IPS-18c (cell line): Measurements from ENCODE around the gene WDR43.

Experiments used
- H3K4me3 ChIP-seq: 2 replicates; pipeline ENCODE4 v1.7.0; 2013; ENCODE audit warnings: low read depth, mild to moderate bottlenecking, low read length, moderate library complexity; ENCODE audit not compliant: insufficient read depth
- H3K9me3 ChIP-seq: one replicate; pipeline ENCODE4 v1.6.1; 2013; ENCODE audit warnings: mild to moderate bottlenecking, low read length, moderate library complexity; ENCODE audit not compliant: control insufficient read depth, insufficient read depth

WDR43 gene

DNA sequence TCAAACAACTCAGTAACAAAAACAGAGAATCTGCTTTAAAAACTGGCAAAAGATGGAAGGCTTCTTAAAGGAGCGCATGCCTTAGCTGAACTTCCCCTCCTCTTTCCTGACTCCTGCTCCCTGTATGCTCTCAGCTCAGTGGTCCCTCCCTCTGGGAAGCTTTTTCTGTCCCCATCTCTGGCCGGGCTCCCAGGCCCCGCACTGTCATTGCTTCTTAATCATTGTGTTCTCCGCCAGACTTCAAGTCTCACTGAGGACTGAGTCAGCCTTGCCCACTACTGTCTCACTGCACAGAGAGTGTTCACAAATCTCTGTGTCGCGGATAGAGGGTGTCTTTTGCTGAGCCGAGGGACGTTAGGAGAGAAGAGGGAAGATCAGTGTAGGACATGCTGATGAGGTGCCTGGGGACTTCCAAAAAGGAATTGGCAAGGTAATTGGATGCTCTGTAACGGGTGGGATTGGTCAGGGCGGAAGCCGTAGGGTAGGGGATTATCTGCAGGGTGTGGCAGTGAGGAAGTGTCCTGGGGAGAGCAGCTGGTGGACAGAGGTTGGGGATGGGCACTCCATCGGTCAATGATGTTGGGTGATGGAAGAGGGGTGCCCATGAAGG, 102.9 kb downstream of the WDR43 start:
- Histone ChIP-seq H3K9me3 (no peaks in the 10 kb centered on the region), H3K4me3 (no peak overlapping the region)
